Measurements from ENCODE around the gene PLOD2. TPM values are rescaled to one million over a fixed set of nuclear protein-coding genes. Genes with fewer than 3 reads are reported as not detected.
A peak's percentile ranks its signal among the peaks of the same experiment; 100 is the strongest.

Gene PLOD2
- total RNA-seq, 4 donors from 2014 or later = 2.0 to 6.5 (median 4.1) TPM

- intact Hi-C loops (cut with DNase I; ENCODE audit: low total_unique reads) = no loop called here
- H3K27ac ChIP-seq = no peak overlapping the region
- in situ Hi-C loops (cut with MboI; ENCODE audit: low sequenced_read_pairs in 4 of 4) = loop anchor here in 2 of 4 donors (10.0 kb wide), 1 partner anchor 108 kb away; no protein-coding TSS in a partner anchor
- no peak for TF ChIP-seq POLR2A (IDR thresholded peaks at IDR 0.05)
- TF ChIP-seq, protein P1, sequence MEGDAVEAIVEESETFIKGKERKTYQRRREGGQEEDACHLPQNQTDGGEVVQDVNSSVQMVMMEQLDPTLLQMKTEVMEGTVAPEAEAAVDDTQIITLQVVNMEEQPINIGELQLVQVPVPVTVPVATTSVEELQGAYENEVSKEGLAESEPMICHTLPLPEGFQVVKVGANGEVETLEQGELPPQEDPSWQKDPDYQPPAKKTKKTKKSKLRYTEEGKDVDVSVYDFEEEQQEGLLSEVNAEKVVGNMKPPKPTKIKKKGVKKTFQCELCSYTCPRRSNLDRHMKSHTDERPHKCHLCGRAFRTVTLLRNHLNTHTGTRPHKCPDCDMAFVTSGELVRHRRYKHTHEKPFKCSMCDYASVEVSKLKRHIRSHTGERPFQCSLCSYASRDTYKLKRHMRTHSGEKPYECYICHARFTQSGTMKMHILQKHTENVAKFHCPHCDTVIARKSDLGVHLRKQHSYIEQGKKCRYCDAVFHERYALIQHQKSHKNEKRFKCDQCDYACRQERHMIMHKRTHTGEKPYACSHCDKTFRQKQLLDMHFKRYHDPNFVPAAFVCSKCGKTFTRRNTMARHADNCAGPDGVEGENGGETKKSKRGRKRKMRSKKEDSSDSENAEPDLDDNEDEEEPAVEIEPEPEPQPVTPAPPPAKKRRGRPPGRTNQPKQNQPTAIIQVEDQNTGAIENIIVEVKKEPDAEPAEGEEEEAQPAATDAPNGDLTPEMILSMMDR (IDR thresholded peaks at IDR 0.05 in 4 of 5, conservative IDR thresholded peaks at IDR 0.05 in 1 of 5) = no peak
- H3K9me3 ChIP-seq = no peaks in the 10 kb centered on the region
- no peaks in the 10 kb centered on the region for H3K27me3 ChIP-seq
- no peak for ATAC-seq
- DNase-seq = no peak
- H3K4me3 ChIP-seq = no peak overlapping the region
- no peaks in the 10 kb centered on the region for H3K36me3 ChIP-seq
- H3K4me1 ChIP-seq = no peaks in the 10 kb centered on the region
Observed at GRCh38 chr3:146172586-146172985, 11.6 kb upstream of the PLOD2 start.

DNA sequence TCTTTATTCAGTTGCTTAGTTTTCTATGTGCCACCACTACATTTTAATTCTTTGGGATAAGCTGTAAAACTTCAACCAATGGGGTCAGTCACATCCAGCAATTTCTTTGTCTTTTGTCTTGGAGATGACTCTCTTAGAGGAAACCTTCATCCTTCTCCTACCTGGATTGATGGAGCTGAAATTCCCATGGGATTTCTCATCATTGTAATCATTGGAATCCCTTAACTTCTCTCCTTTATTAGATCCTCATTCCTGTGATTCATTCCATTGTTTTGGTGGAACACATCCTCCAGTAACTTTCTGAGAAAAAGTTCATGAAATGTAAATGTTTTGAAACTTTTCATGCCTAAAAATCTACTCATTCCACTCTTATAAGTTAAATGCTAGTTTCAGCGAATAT is 9.6 kb upstream of the PLOD2 start:
- no peaks in the 10 kb centered on the region for H3K9me3 ChIP-seq
- intact Hi-C loops (cut with DNase I; ENCODE audit: low total_unique reads) = no loop called here
- ATAC-seq (no peak), DNase-seq (no peak)
- no peak overlapping the region for H3K4me3 ChIP-seq
- no peak overlapping the region for H3K27ac ChIP-seq
- H3K36me3 ChIP-seq = no peaks in the 10 kb centered on the region
- H3K4me1 ChIP-seq = no peaks in the 10 kb centered on the region
- TF ChIP-seq, protein P1 (IDR thresholded peaks at IDR 0.05 in 4 of 5, conservative IDR thresholded peaks at IDR 0.05 in 1 of 5) = no peak
- TF ChIP-seq POLR2A (IDR thresholded peaks at IDR 0.05) = no peak
- H3K27me3 ChIP-seq = no peaks in the 10 kb centered on the region
- in situ Hi-C loops (cut with MboI; ENCODE audit: low sequenced_read_pairs in 4 of 4) = loop anchor here in 2 of 4 donors (10.0 kb wide), 1 partner anchor 106 kb away; no protein-coding TSS in a partner anchor

DNA sequence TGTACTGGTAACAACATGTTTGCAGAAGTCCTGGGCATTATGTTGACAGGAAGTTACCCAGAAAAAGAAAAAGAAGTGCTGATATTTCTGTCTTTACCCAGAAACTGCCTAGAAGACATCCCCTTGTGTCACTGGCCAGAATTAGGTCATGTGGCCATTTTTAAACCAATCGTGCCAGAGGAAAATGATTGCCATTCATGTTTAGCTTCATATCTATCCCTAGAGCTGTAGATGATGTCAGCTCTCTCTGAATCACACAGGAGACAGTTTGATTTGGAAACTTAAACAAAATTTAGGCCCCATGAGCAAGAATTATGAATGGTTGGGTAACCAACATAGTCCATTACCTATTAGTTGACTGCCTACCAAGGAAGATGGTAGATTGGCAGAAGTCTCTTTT is 8.9 kb upstream of the PLOD2 start:
- no peaks in the 10 kb centered on the region for H3K9me3 ChIP-seq
- no peaks in the 10 kb centered on the region for H3K27me3 ChIP-seq
- no peak overlapping the region for H3K4me3 ChIP-seq
- ATAC-seq (no peak), DNase-seq (no peak)
- intact Hi-C loops (cut with DNase I; ENCODE audit: low total_unique reads) (no loop called here), in situ Hi-C loops (cut with MboI; ENCODE audit: low sequenced_read_pairs in 4 of 4) (loop anchor here in 2 of 4 donors (10.0 kb wide), 1 partner anchor 105 kb away; no protein-coding TSS in a partner anchor)
- no peak overlapping the region for H3K27ac ChIP-seq
- TF ChIP-seq, protein P1 (IDR thresholded peaks at IDR 0.05 in 4 of 5, conservative IDR thresholded peaks at IDR 0.05 in 1 of 5) = no peak
- no peak for TF ChIP-seq POLR2A (IDR thresholded peaks at IDR 0.05)
- H3K36me3 ChIP-seq = no peaks in the 10 kb centered on the region
- H3K4me1 ChIP-seq = no peaks in the 10 kb centered on the region

- H3K4me3 ChIP-seq = no peak overlapping the region
- DNase-seq (no peak), ATAC-seq (peak in 1 of 2 donors; percentile 28)
- H3K36me3 ChIP-seq = no peaks in the 10 kb centered on the region
- H3K27ac ChIP-seq = peak overlapping the region in 1 of 4 donors; percentile 45
- TF ChIP-seq POLR2A (IDR thresholded peaks at IDR 0.05) = no peak
- TF ChIP-seq, protein P1 (IDR thresholded peaks at IDR 0.05 in 4 of 5, conservative IDR thresholded peaks at IDR 0.05 in 1 of 5) = no peak
- H3K4me1 ChIP-seq = peaks cover 0 to 5% of the 10 kb centered on the region in 2 donors
- no peaks in the 10 kb centered on the region for H3K27me3 ChIP-seq
- intact Hi-C loops (cut with DNase I; ENCODE audit: low total_unique reads) (no loop called here), in situ Hi-C loops (cut with MboI; ENCODE audit: low sequenced_read_pairs in 4 of 4) (no loop called here)
- H3K9me3 ChIP-seq = no peaks in the 10 kb centered on the region
Observed at GRCh38 chr3:146166826-146167225, 5.8 kb upstream of the PLOD2 start.

DNA sequence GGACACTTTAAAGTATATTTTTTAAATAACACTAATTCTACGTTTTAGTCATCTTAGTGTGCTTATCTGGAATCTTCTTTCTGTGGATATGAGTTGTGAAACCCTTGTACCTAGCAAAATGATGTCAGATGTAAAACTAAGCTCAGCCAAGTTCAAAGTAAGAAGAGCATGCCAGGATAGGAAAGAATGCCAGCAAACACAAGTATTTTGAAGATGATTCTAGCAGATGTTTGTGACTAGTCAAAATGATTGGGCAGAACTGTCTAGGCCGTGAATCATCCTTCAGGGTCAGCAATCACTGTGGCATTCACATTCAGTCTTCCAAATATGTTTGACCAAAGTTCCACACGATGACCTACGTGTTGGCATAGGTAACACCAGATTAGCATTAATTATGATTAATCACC is 5.4 kb upstream of the PLOD2 start:
- H3K27ac ChIP-seq = peak overlapping the region in 1 of 4 donors; percentile 45
- no peak for DNase-seq
- in situ Hi-C loops (cut with MboI; ENCODE audit: low sequenced_read_pairs in 4 of 4) (no loop called here), intact Hi-C loops (cut with DNase I; ENCODE audit: low total_unique reads) (no loop called here)
- no peak overlapping the region for H3K4me3 ChIP-seq
- H3K9me3 ChIP-seq = no peaks in the 10 kb centered on the region
- H3K36me3 ChIP-seq = no peaks in the 10 kb centered on the region
- peak; percentile 71 to 78 for ATAC-seq
- H3K27me3 ChIP-seq = no peaks in the 10 kb centered on the region
- TF ChIP-seq, protein P1 (IDR thresholded peaks at IDR 0.05 in 4 of 5, conservative IDR thresholded peaks at IDR 0.05 in 1 of 5) = no peak
- TF ChIP-seq POLR2A (IDR thresholded peaks at IDR 0.05) = no peak
- H3K4me1 ChIP-seq = peaks cover 0 to 5% of the 10 kb centered on the region in 2 donors

All from gastrocnemius medialis (tissue), 4 donors.